IPS-15b (cell line): ENCODE data around the gene INTS13.

Experiments
- H3K27me3 ChIP-seq: one replicate; pipeline ENCODE4 v1.6.1; 2013; ENCODE audit warnings: low read length; ENCODE audit not compliant: control insufficient read depth, insufficient read depth
- H3K36me3 ChIP-seq: one replicate; pipeline ENCODE4 v1.6.1; 2013; ENCODE audit warnings: low read length; ENCODE audit not compliant: control insufficient read depth, insufficient read depth
- H3K4me1 ChIP-seq: one replicate; pipeline ENCODE4 v1.6.1; 2013; ENCODE audit warnings: mild to moderate bottlenecking, low read length; ENCODE audit not compliant: control insufficient read depth, insufficient read depth
- H3K4me3 ChIP-seq: one replicate; pipeline ENCODE4 v1.5.1; 2013; ENCODE audit warnings: low read depth, low read length
- H3K9ac ChIP-seq: one replicate; pipeline ENCODE4 v1.6.1; 2013; ENCODE audit warnings: low read depth, mild to moderate bottlenecking, low read length
- H3K9me3 ChIP-seq: one replicate; pipeline ENCODE4 v1.6.1; 2013; ENCODE audit warnings: mild to moderate bottlenecking, low read length; ENCODE audit not compliant: control insufficient read depth, insufficient read depth

Gene INTS13

GRCh38 chr12:26880625-26881024, 57.2 kb downstream of the INTS13 start:
- Histone ChIP-seq H3K4me3 (no peak overlapping the region), H3K36me3 (no peaks in the 10 kb centered on the region), H3K9ac (no peak overlapping the region)

GRCh38 chr12:26878661-26879119, 59.1 kb downstream of the INTS13 start:
- H3K36me3 ChIP-seq, result no peaks in the 10 kb centered on the region
- H3K9ac ChIP-seq, result no peak overlapping the region
- no peak overlapping the region for H3K4me3 ChIP-seq
- no peaks in the 10 kb centered on the region for H3K4me1 ChIP-seq
- no peaks in the 10 kb centered on the region for H3K27me3 ChIP-seq
- no peaks in the 10 kb centered on the region for H3K9me3 ChIP-seq

More at GRCh38 chr12:26880625-26881024, 57.2 kb downstream of the INTS13 start:
- Histone ChIP-seq H3K9me3 (no peaks in the 10 kb centered on the region), H3K4me1 (no peaks in the 10 kb centered on the region), H3K27me3 (no peaks in the 10 kb centered on the region)

- H3K27me3 ChIP-seq, result no peaks in the 10 kb centered on the region
- H3K4me1 ChIP-seq, result no peaks in the 10 kb centered on the region
- H3K9ac ChIP-seq, result no peak overlapping the region
- H3K9me3 ChIP-seq, result no peaks in the 10 kb centered on the region
- no peaks in the 10 kb centered on the region for H3K36me3 ChIP-seq
- H3K4me3 ChIP-seq, result no peak overlapping the region
Measured at GRCh38 chr12:26874501-26875296, 63.1 kb downstream of the INTS13 start.

- Histone ChIP-seq H3K4me1 (peaks cover 2% of the 10 kb centered on the region), H3K36me3 (no peaks in the 10 kb centered on the region), H3K4me3 (no peak overlapping the region), H3K9ac (no peak overlapping the region), H3K27me3 (no peaks in the 10 kb centered on the region), H3K9me3 (no peaks in the 10 kb centered on the region)
Measured at GRCh38 chr12:26872625-26873024, 65.2 kb downstream of the INTS13 start.

- no peak overlapping the region for H3K4me3 ChIP-seq
- H3K9ac ChIP-seq, result no peak overlapping the region
- H3K36me3 ChIP-seq, result no peaks in the 10 kb centered on the region
- peaks cover 2% of the 10 kb centered on the region for H3K4me1 ChIP-seq
- no peaks in the 10 kb centered on the region for H3K9me3 ChIP-seq
- H3K27me3 ChIP-seq, result no peaks in the 10 kb centered on the region
Measured at GRCh38 chr12:26871985-26872384, 65.8 kb downstream of the INTS13 start.

GRCh38 chr12:26870491-26871419, 67.0 kb downstream of the INTS13 start:
- Histone ChIP-seq H3K36me3 (no peaks in the 10 kb centered on the region), H3K4me3 (no peak overlapping the region), H3K9me3 (no peaks in the 10 kb centered on the region), H3K9ac (no peak overlapping the region), H3K4me1 (peaks cover 2% of the 10 kb centered on the region), H3K27me3 (no peaks in the 10 kb centered on the region)

GRCh38 chr12:26869908-26870459, 67.8 kb downstream of the INTS13 start:
- Histone ChIP-seq H3K4me1 (peaks cover 2% of the 10 kb centered on the region), H3K9ac (no peak overlapping the region), H3K4me3 (no peak overlapping the region), H3K9me3 (no peaks in the 10 kb centered on the region), H3K36me3 (no peaks in the 10 kb centered on the region), H3K27me3 (no peaks in the 10 kb centered on the region)

- Histone ChIP-seq H3K4me3 (no peak overlapping the region), H3K36me3 (no peaks in the 10 kb centered on the region), H3K27me3 (no peaks in the 10 kb centered on the region), H3K9me3 (no peaks in the 10 kb centered on the region), H3K9ac (no peak overlapping the region), H3K4me1 (peaks cover 2% of the 10 kb centered on the region)
Measured at GRCh38 chr12:26869104-26869494, 68.7 kb downstream of the INTS13 start.

GRCh38 chr12:26868447-26869103, 69.2 kb downstream of the INTS13 start:
- no peaks in the 10 kb centered on the region for H3K36me3 ChIP-seq
- H3K4me3 ChIP-seq, result no peak overlapping the region
- no peaks in the 10 kb centered on the region for H3K9me3 ChIP-seq
- no peak overlapping the region for H3K9ac ChIP-seq
- H3K27me3 ChIP-seq, result no peaks in the 10 kb centered on the region
- H3K4me1 ChIP-seq, result peaks cover 2% of the 10 kb centered on the region

GRCh38 chr12:26867080-26867479, 70.7 kb downstream of the INTS13 start:
- Histone ChIP-seq H3K36me3 (no peaks in the 10 kb centered on the region), H3K9ac (no peak overlapping the region), H3K4me3 (no peak overlapping the region), H3K27me3 (no peaks in the 10 kb centered on the region), H3K9me3 (no peaks in the 10 kb centered on the region), H3K4me1 (peaks cover 2% of the 10 kb centered on the region)

- Histone ChIP-seq H3K4me1 (no peaks in the 10 kb centered on the region), H3K27me3 (no peaks in the 10 kb centered on the region), H3K36me3 (no peaks in the 10 kb centered on the region), H3K9ac (no peak overlapping the region), H3K9me3 (no peaks in the 10 kb centered on the region), H3K4me3 (no peak overlapping the region)
Measured at GRCh38 chr12:26863515-26863914, 74.3 kb downstream of the INTS13 start.
